ENCODE results near the gene NKX1-2.
A peak's percentile ranks its signal among the peaks of the same experiment; 100 is the strongest.

NKX1-2 gene

DNA sequence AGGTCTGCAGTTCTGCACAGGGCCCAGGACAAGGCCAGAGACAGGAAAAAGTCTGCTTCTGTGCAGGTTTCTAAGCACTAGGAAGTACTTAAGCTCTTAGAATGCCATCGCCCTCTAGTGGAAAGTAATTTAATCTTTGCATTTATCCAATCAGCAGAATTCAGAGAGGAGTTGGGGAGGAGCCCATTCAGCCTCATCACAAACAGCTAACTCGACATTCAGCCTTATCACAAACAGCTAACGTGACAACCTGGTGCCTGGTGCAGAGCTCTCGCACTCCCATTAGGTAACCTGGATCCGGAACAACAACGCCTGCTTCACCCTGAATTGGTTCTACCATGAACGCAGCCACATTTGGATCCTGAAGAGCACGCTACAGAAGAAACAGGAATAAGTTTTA, 46.3 kb downstream of the NKX1-2 start:
- TF ChIP-seq, protein P1, sequence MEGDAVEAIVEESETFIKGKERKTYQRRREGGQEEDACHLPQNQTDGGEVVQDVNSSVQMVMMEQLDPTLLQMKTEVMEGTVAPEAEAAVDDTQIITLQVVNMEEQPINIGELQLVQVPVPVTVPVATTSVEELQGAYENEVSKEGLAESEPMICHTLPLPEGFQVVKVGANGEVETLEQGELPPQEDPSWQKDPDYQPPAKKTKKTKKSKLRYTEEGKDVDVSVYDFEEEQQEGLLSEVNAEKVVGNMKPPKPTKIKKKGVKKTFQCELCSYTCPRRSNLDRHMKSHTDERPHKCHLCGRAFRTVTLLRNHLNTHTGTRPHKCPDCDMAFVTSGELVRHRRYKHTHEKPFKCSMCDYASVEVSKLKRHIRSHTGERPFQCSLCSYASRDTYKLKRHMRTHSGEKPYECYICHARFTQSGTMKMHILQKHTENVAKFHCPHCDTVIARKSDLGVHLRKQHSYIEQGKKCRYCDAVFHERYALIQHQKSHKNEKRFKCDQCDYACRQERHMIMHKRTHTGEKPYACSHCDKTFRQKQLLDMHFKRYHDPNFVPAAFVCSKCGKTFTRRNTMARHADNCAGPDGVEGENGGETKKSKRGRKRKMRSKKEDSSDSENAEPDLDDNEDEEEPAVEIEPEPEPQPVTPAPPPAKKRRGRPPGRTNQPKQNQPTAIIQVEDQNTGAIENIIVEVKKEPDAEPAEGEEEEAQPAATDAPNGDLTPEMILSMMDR (IDR thresholded peaks at IDR 0.05), result peak; percentile 69

DNA sequence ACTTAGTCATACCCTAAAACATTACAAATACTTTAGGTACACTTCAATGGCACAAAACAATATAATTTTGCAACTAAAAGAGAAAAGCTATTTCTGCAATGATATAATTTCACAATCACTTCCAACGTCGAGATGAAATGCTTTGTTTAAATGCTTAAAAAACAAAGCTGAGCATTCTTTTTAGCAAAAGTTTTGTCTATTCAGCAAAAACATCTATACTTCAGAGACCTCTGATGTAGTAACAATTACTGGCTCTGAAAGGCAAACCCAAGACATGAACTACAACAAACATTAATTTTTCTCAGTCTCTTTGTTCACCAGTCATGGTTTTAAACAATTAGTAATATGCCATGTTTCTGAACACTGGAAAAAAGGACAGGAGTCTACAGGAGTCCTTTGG, 47.6 kb downstream of the NKX1-2 start:
- TF ChIP-seq, protein P1 (IDR thresholded peaks at IDR 0.05), result no peak

DNA sequence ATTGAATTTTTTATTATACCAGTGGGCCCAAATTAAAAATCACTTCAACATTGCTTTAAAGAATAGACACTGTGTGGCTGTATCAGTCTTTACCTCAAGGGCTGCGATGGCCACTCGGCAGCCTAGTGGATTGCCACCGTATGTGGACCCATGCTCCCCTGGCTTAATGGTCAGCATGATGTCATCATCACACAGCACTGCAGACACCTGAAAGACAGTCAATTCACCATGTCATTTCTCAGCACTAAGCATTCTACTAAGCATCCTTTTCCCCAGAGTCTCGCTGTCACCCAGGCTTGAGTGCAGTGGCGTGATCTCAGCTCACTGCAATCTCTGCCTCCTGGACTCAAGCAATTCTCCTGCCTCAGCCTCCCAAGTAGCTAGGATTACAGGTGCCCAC, 48.2 kb downstream of the NKX1-2 start:
- TF ChIP-seq, protein P1 (IDR thresholded peaks at IDR 0.05), result no peak

Measured in LNCAP (cell line).